HG02642 (cell line): Measurements from ENCODE around the gene ADARB1.

ENCODE experiments used
- ATAC-seq: cut with Tn5 transposase; IDR thresholded peaks from one replicate; pipeline ENCODE4 v1.9.1; 2021; ENCODE audit warnings: mild to moderate bottlenecking; ENCODE audit not compliant: unreplicated experiment, poor library complexity

The ADARB1 gene

DNA sequence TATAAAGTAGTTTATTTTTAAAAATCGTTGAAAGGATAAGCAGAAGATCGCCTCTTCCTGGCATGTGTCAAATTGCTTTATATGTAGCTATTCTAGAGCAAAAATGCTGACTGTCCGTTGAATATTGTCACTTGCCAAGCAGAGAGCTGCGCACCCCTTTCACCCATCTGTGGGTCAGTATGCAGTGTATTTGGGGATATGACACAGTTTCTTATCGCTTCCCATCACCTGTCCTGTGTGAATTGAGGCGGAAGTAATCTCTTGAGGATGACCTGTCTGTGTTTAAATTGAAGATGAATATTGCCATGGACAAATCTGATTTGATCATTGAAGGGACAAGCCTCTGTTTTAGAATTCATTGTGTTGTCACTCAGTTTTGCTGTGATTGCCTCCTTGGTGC, 161.1 kb downstream of the ADARB1 start:
- no peak for ATAC-seq

DNA sequence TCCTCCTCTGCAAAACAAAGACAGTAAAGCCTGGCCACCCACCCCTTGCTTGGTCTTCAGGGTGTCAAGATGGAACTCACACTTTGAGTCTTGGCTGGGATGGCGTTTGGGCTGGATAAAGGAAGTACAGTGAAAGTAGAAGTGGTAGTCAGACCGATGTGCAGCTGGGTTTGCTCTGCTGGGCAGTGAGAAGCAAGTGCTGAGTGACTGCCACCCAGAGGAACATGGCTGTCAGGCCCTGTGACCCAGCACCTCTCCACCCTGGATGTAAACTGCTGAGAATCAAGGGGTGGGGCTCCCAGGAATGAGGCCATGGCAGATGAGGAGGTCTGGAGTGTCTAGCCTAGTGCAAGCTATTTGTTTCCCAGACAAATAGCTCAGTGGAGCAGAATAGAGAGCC, 162.1 kb downstream of the ADARB1 start:
- no peak for ATAC-seq

DNA sequence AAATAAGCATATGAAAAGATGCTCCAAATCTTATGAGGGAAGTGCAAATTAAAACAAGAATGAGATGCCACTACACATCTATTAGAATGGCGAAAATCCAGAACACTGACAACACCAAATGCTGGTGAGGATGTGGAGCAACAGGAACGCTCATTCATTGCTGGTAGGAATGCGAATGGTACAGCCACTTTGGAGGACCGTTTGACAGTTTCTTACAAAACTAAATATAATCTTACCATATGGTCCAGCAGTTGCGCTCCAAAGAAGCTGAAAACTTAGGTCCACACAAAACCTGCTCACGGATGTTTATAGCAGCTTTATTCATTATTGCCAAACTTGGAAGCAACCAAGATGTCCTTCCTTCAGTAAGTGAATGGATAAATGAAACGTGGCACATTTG, 163.0 kb downstream of the ADARB1 start:
- ATAC-seq = no peak

DNA sequence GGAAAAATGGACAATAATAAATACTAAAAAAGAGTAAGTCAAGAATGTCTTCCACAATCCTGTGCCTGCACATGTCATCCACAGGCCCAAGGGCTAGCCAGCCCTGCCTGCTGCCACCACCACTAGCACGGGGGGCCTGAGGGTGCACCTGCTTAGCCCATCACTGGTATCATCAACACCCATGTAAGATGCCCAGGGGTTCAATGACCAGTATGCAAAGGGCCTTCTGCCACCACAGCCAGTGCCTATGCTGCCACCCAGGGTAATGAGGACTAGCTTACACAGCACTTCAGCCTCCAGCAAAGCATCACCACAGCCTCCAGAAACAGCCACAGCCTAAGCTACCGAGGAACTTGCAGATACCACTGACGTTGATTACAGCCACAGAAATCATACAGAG, 167.0 kb downstream of the ADARB1 start:
- no peak for ATAC-seq

- ATAC-seq = no peak
Measured at GRCh38 chr21:45243603-45244002, 169.2 kb downstream of the ADARB1 start.

DNA sequence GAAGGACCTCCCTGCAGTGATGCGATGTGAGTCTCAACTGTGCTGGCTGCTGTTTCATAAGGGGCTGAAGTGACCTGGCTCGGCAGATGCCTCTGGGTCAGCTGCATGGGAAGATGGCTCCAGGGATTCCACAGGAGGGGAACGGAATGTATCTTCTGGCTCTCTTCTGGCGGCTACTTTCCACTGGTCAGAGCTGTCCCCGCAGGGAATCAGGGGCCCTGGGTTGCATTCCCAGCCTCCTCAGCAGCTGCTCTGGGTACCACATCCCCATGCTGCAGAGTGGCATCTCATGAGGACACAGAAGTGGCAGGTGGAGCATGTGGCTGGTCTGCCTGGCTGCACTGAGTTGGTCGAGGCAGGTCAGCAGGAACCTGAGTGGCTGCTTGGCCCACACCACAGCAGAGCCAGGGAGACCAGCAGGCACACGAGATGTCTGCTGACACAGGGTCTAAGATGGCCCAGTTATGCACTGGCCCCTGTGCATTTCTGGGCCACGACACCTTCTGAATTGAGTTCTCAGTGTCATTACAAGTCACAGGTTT, 170.5 kb downstream of the ADARB1 start:
- no peak for ATAC-seq

GRCh38 chr21:45246386-45247320, 172.3 kb downstream of the ADARB1 start:
- no peak for ATAC-seq

GRCh38 chr21:45248301-45248892, 174.0 kb downstream of the ADARB1 start:
- no peak for ATAC-seq

DNA sequence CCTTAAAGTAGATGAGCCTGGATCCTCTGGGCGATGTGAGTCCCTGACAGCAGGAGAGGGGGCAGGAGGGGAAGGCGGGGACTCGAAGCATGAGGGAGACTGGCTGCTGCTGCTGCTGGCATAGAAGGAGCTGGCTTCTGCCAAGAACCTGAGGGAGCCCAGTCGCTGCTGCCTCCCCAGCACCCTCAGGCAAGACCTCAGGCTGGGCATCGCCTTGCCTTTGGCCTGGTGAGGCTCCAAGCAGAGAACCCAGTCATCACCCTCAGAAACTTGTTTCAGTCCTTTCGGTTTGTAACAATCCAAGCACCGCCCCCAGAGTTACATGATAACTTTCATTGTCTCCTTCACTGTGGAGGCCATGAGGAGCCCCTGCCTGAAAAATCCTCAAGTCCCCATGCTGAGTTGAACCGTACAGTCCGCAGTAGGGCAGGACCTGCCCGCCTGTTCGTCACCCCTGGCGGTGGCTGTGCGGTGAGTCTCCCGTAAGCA, 174.6 kb downstream of the ADARB1 start:
- ATAC-seq = no peak

DNA sequence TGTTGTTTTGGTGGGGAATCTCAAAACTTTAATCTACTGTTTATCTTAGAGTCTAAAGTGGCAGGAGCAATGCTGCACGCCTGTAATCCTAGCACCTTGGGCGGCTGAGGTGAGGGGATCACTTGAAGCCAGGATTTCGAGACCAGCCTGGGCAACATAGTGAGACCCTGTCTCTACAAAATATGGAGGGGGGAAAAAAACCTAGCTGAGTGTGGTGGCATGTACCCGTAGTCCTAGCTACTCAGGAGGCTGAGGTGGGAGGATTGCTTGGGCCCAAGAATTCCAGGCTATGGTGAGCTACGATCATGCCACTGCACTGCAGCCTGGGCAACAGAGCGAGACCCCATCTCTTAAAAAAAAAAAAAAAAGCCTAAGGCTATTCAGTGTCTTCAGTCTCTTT, 175.2 kb downstream of the ADARB1 start:
- ATAC-seq = no peak

DNA sequence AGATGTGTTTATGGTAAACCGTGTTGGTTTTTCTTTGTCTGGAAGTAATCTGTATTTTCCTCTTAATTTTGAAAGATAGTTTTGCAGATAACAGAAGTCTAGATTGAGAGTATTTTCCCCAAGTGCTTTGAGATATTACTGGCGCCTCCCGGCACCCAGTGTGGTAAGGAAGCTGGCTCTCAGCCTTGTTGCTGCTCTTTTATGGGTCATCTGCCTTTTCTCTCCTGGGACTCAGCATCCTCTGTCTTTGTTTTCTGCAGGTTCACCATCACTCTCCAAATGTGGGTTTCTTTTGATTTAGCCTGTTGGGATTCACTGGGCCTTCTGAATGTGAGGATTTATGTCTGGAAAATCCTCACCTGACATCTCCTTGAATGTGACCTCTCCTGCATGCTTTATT, 175.9 kb downstream of the ADARB1 start:
- ATAC-seq = no peak

- no peak for ATAC-seq
Measured at GRCh38 chr21:45250914-45251634, 176.7 kb downstream of the ADARB1 start.

GRCh38 chr21:45251635-45252447, 177.5 kb downstream of the ADARB1 start:
- ATAC-seq = no peak

DNA sequence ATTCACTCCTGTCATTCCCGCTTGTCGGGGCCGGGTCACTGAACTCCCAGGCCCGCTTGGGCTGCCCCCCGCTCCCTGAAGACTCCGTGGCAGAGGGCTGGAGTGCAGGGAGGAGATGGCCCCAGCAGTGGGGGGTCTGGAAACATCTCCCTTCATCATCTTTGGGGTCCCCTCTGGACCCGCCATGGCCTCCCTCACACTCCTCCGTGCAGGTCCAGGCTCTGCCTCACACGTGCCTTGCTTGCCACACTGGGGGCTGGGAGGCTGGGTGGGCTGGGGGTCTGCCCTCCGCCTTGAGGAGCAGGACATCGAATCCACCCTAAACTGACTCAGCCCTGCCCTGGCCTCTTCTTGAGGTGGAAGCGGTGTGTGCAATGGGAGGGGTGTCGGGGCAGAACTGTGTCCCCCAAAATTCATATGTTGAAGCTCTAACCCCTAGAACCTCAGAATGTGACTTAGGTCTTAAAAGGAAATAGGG, 178.1 kb downstream of the ADARB1 start:
- no peak for ATAC-seq

DNA sequence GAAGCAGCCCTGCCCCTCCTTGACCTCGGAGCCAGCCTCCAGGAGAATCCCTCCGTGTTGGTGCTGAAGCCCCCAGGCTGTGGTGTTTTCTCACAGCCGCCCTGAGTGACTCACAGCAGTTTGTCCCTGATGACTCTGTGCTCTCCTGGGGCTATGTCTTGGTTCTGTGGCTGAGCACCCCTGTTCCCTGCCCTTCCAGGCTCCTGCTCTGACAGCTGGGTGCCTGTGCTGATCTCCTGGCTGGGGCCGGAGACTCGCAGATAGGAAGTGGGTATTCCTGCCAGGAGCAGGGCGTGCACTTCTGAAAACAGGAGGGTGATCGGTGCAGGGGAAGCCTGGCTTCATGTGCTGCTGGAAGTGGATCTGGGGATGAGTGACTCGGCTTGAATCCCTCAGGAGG, 178.8 kb downstream of the ADARB1 start:
- ATAC-seq = no peak

GRCh38 chr21:45253633-45254459, 179.5 kb downstream of the ADARB1 start:
- ATAC-seq = no peak

DNA sequence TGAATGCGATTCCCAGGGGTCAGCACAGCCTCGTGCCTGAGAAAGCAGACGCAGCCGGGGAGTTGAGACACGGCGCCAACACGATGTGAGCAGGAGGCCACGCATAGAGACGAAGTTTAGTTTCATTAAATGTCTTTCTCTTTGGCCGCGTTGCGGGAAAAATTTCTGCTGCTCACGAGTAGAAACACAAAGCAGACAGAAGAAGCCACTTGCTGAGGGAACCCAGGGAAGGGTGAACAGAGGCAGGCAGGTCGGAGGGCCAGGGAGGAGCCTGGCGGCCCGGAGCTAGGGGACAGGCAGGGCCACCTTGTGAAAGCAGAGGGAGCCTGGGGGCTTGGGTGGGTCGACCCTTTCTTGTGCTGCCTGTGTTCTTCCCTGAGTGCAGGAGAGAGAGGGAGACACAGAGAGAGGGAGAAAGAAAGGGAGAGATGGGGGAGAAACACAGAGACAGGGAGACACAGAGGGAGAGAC, 180.1 kb downstream of the ADARB1 start:
- no peak for ATAC-seq

DNA sequence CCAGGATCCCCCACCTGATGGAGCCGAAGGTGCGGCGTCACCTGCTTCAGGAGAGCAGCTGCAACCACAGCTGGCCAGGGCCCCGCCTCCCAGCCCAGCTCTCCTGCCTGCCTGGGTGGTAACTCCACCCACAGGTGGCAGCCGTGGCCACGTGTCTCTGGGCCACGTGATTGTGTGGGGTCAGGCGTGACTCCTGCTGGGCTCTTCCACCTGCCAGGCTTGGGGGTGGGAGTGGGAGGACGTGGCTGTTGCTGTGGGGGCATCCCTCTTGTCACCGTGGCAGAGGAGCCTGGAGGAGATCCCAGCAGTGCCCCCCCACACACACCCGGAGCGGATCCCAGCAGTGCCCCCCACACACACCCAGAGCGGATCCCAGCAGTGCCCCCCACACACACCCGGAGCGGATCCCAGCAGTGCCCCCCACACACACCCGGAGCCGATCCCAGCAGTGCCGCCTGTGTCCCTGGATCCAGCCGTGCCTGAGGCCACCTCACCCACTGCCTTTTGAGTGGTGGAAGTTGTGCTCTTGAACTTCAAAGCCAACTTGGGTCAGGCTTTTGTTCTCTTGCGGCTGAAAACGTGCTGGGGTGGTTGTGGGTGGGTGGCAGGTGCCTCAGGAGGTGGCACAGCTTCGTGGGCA, 181.1 kb downstream of the ADARB1 start:
- no peak for ATAC-seq
